ENCODE measurements around the gene CLEC4C. TPM values are rescaled to one million over a fixed set of nuclear protein-coding genes. Genes with fewer than 3 reads are reported as not detected.
A peak's percentile ranks its signal among the peaks of the same experiment; 100 is the strongest.
"Not testable (repeated sequence)": the region's sequence is repeated elsewhere in the genome, so short reads cannot be mapped to it uniquely, and the experiment has no call there.

CLEC4C gene
- total RNA-seq, 1 experiment from 2014 or later, result not detected

DNA sequence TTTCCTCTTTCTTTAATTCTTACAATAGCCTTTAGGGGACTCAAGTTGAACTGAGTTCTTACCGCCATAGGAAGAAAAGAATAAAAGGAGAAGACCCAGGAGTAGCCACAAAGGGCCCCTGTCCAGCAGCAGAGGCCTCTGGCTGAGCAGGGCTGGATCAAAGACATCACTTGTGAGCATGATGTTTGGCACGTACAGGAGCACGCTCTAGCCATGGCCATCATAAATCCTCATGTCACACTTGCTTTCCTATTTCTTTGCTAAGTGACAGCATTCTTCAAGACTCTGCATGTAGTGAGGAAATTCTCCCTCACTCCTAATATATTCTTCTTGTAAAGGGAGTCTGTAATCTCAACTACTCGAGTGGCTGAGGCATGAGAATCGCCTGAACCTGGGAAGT, 15.7 kb downstream of the CLEC4C start:
- in situ Hi-C loops (cut with HindIII; ENCODE audit: low sequenced_read_pairs), result no loop called here
- no peak for DNase-seq (ENCODE audit: low spot score)

DNA sequence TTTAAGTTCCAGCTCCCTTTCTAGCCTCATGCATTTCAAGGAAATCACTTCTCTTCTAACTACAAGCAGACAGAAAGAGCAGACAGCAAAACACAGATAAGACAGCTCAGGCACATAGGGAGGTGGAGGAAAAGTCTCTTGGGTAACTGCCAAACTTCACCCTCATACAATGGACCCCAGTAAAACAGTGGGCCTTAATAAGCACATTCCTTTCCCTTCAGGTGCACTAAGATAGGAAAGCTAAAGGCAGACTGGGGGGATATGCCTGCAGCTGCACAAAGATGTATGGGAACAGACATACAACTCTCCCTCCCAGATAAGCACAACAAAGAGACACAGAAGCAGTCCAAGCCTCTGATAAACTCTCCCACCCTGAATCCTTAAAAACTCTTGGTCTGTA, 16.2 kb downstream of the CLEC4C start:
- in situ Hi-C loops (cut with HindIII; ENCODE audit: low sequenced_read_pairs); DNase-seq (ENCODE audit: low spot score): not testable (repeated sequence)

DNA sequence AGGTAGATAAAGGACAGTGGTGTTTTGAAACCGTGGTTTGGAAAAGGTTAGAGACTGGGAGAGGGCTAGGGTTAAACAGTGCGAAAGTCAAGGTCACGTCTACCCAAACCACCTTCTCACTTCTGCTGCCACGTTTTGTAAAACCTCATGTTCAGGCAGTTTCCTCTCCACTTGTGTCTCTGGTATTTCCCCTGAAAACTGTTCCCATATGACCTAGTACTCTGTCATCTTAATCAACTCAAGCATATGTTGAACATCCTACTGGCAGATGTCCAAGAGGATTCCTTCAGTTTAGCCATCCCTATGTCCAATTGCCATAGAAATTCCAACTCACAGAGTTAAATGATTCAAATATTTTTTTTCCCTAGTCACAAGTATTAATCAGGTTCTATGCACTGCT, 17.4 kb downstream of the CLEC4C start:
- in situ Hi-C loops (cut with HindIII; ENCODE audit: low sequenced_read_pairs), result no loop called here
- DNase-seq (ENCODE audit: low spot score), result no peak

DNA sequence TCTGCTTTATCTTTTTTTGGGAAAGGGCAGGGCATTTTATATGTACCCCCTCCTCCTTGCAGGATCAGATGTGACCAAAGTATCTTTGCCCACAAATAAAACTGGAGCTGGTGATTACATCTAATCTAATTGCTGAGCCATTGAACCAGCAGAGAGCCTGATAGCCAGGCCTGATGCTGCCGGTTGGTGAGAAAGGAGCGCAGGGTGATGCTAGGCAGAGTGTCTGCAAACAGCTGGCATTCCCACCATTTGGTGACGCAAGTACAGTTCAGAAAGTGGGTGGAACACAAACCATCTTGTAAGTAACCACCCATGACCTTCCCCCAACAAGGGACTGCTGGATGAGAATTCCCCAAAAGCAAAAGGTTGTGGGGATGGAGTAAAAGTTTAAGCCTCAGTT, 23.2 kb downstream of the CLEC4C start:
- in situ Hi-C loops (cut with HindIII; ENCODE audit: low sequenced_read_pairs), result no loop called here
- no peak for DNase-seq (ENCODE audit: low spot score)

DNA sequence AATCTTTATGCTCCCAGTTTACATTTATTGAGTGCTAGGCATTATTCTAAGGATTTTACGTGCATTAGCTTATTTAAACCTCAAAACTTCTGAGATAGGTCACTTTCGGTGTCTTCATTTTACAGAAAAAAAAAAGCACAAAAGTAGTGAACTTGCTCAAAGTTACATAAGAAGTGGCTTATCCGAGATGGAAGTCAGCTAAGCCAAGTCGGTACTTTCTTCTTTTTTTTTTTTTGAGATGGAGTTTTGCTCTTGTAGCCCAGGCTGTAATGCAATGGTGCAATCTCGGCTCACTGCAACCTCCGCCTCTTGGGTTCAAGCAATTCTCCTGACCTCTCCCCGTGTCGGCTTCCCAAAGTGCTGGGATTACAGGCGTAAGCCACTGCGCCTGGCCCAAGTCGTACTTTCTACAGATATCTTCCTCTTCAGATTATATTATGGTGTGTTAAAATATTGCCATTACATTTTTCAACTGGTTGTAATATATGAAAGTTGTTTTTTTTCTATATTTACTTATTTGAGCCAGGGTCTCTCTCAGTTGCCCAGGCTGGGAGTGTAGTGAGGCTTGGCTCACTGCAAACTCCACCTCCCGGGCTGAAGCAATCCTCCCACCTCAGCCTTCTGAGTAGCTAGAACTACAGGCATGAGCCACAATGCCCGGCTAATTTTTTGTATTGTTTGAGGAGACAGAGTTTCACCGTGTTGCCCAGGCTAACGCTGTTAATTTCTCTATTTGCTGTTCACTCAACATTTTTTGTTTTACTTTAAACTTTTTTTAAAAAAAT, 27.0 kb downstream of the CLEC4C start:
- no peak for DNase-seq (ENCODE audit: low spot score)

DNA sequence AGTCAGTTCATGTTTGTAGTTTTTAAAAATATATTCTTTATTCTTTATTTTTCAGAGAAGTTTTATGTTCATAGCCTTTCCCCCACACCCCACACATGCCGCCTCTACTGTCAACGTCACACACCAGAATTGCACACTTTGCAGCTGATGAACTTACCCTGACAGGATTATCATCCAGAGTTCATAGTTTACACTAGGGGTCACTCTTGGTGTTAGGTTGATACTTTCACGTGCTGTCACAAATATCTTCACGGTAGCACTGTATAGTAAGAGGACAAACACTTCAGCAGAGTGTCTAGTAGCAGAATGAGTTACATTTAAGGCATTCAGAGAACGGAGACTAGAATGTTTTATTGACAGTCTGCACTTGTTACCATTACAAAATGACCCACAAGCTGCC, 30.8 kb downstream of the CLEC4C start:
- in situ Hi-C loops (cut with HindIII; ENCODE audit: low sequenced_read_pairs), result no loop called here

More for the DNA sequence above, 27.0 kb downstream of the CLEC4C start:
- in situ Hi-C loops (cut with HindIII; ENCODE audit: low sequenced_read_pairs), result no loop called here

DNA sequence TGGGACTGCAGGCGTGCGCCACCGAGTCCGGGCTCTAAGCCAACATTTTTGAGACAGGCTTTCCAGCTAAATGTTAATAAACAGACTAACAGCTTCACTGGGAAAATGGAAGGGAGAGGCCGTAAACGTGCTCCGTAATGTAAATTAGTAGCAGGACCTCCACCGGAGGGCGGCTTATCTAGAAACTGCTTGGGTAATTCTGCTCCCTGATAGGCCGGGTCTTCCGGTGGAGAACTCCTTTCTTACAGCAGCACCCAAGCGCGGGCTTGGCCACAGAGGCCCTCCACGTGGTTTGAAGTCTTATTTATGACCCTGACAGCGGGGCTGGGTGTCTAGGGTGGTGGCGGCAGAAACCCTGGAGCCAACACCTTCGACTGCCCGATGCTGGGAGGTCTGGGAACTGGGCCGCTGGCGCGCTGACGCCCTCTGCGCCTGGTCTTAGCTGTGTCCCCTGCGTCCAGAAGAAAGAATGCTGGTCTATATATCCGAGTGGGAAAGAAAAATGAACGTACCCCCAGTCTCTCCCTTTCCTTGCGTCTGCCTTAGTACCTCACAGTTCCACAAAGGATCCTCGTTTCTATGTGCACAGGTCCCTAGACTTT, 34.2 kb downstream of the CLEC4C start:
- DNase-seq (ENCODE audit: low spot score), result no peak
- in situ Hi-C loops (cut with HindIII; ENCODE audit: low sequenced_read_pairs), result no loop called here

More for the DNA sequence above, 30.8 kb downstream of the CLEC4C start:
- DNase-seq (ENCODE audit: low spot score), result peak; percentile 4

DNA sequence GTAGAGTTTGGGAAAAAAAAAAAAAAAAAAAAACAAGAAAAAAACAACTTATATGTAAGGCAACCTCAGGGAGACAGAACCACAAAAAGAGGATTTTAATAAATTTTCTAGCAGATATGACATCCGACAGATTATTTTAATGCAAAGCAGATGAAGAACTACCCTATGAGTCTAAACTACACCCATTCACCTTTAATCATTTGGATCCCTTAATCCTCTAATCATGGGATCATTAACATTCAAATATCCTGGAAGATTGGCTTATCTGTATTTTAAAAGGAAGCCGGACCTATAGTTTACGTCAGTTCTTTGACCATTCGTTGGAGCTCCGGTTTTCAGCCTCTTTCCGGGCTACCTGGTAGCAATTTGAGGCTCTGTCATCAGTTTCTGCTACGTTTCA, 36.0 kb downstream of the CLEC4C start, which contains the start of gene DPPA3:
TSS of gene DPPA3 (plus strand) at position 301 of the 400 bp plus-strand sequence. CDS start 138 bp downstream, outside the sequence.
- DNase-seq (ENCODE audit: low spot score), result no peak
- in situ Hi-C loops (cut with HindIII; ENCODE audit: low sequenced_read_pairs), result no loop called here

DNA sequence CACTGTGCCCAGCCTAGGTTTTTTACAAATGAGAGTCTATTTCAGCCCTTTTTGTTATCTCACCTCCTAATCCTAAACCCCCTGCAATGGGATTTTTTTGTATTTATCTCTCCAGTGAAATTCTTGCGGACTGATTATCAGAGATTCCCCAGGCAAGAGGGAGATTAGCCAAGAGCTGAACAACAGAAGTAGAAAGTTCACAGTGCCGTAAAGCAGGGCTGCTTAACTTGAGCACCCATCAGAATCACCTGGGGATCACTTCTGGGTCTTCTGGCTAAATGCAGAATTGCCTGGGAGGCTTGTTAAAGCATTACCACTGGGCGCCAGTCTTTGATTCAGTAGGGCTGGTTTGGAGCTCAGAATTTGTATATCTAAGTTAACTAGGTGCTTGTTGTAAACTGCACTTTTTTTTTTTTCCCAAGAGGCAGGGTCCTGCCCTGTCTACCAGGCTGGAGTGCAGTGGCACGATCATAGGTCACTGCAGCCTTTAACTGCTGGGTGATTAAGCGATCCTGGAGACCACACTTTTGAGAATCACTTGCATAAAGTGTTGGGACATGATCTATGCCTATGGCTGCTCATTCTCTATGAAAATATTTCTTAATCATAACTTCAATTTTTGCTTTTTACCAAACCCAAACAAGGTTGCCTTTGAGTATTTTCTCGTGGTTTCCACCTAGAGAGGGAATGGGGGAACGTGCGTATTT, 37.1 kb downstream of the CLEC4C start:
- in situ Hi-C loops (cut with HindIII; ENCODE audit: low sequenced_read_pairs), result no loop called here
- DNase-seq (ENCODE audit: low spot score), result no peak

DNA sequence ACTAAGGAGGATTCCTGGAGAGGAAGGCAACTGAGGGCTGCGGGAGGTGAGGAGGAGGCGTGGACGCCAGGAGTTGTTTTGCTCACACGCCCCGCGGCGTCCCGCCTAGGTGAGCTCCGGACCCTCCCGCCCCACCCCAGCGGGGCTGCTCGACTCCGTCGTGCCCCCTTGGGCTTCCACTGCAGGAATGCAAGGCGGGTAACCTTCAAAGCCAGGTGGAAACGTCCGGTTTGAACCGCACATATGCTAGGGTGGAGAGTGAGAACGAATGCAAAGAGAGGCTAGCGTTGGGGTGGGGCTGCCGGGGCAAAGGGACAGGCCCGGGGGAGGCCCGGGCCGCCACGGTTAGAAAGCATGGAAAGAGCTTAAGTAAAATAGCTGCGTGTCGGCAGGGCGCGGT, 41.3 kb downstream of the CLEC4C start:
- in situ Hi-C loops (cut with HindIII; ENCODE audit: low sequenced_read_pairs), result no loop called here
- DNase-seq (ENCODE audit: low spot score), result no peak

DNA sequence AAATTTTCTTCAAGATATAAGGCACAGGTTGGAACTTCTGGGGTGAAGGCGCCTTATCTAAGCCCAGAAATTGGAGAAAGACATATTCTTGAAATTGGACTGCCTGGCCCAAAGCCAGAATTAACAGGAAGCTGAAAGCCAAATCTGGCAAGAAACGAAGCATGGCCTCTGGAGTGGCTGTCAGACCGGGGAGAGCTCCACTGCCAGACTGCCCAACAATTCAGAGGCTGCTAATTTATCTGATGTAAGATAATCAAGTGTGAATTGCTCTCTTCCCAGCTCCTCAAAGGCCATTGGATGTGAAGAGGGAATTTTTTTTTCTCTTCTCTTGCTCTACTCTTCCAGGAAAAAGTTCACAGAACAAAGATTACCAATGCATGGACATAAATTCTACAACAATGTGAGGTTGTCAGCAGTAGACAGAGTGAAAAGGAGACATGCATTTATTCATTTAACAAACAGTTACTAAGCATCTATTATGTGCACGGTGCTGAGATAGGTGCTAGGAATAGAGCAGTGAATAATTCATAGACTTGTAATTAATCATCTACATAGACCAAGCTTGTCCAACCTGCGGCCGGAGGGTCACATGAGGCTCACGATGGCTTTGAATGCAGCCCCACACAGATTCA, 51.5 kb downstream of the CLEC4C start, which contains the start of gene GDF3:
TSS of gene GDF3 (minus strand) at position 210 of the 632 bp plus-strand sequence. CDS start at position 163, 47 bp downstream.
- no peak for DNase-seq (ENCODE audit: low spot score)
- in situ Hi-C loops (cut with HindIII; ENCODE audit: low sequenced_read_pairs), result no loop called here

DNA sequence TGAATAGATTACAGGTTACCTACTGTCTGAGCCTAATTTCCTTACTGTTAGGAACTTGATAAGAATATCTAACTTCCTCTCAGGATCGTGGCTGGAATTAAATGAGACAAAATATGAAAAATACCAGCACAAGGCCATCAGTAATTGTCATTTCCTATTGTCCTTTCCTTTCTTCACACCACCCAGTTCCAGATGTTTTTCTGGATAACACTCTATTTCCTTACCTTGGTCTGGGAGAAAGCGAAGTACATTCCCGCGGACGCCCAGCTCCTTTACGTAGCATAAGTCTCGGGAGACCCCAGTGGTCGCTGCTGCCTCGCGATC, 52.0 kb downstream of the CLEC4C start:
- in situ Hi-C loops (cut with HindIII; ENCODE audit: low sequenced_read_pairs), result no loop called here
- DNase-seq (ENCODE audit: low spot score), result no peak

DNA sequence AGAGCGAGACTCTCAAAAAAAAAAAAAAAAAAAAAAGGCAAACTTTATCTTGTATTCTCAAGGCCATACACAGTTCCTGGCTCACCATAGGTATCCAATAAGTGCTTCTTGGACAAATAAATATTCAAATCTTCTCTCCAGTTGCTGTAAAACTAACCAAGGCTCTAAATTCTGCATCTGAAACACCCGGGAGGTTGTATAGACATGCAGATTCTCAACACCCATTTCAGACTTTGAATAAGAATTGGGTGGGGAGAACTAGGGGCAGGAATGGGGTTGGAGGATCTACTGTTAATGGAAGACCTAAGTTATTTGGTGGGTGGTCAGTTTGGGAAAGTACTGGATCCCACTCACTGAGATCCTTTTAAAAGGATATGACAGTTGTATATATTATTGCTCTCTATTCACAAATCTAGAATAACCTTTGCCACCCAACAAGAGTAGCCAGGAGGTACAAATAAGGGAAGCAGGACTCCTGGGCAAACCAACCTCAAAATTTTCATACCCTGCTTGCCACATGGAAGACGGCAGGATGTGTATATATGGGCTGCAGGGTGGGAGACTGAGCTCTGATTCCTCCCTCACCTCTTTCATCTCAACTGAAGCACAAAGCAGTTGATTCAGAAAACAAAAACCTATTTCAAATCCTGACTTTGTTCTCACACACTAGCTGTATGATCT, 52.5 kb downstream of the CLEC4C start:
- no peak for DNase-seq (ENCODE audit: low spot score)
- in situ Hi-C loops (cut with HindIII; ENCODE audit: low sequenced_read_pairs), result no loop called here

DNA sequence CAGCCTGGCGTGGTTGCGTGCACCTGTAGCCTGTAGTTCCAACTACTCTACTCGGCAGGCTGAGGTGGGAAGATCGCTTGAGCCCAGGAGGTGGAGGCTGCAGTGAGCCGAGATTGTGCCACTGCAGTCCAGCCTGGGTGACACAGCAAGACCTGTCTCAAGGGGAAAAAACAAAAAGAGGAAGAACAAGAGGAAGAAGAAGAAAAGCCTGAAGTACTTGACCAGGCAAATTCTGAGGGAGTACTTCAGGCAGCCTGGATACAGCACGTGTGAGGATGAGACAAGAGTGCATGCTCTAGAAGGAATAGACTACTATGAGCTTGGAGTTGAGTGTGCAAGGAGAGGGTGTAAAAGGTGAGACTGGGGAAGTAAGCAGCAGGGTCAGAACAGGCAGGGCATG, 53.4 kb downstream of the CLEC4C start:
- DNase-seq (ENCODE audit: low spot score), result no peak
- in situ Hi-C loops (cut with HindIII; ENCODE audit: low sequenced_read_pairs), result no loop called here

DNA sequence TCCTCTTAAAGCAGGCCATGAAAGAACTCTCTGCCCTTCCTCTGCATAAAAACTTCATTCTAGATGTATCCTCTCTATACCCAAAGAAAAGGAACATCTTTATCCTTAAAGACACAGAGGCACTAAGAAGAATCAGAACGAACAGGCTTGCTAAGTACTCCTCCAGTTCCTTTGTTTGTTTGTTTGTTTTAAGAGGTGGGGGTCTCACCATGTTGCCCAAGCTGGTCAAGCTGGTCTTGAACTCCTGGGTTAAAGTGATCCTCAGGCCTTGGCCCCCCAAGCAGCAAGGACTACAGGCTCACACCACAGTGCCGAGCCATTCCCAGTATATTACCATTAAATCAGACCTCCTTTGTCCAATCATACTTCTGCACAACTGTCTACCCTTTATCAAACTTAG, 65.6 kb downstream of the CLEC4C start:
- in situ Hi-C loops (cut with HindIII; ENCODE audit: low sequenced_read_pairs), result no loop called here
- DNase-seq (ENCODE audit: low spot score), result no peak

Data from G401 (cell line).